Measurements from ENCODE around the gene VLDLR. TPM values are rescaled to one million over a fixed set of nuclear protein-coding genes. Genes with fewer than 3 reads are reported as not detected.

The VLDLR gene
- total RNA-seq, 2 experiments from 2014 or later, result 0.06 to 0.15 TPM

GRCh38 chr9:2628919-2629318 lies 7.3 kb downstream of the VLDLR start:
- no TSS peak for BruUV-seq (replicated peaks)
- ChIA-PET POLR2A (no interaction called here), CTCF (ENCODE audit: unreplicated experiment) (no interaction called here)
- Histone ChIP-seq H3K36me3 (ENCODE audit: insufficient read depth, low read length) (no peaks in the 10 kb centered on the region), H3K4me2 (ENCODE audit: low read length) (no peak overlapping the region), H3K4me3 (ENCODE audit: low read depth, low read length, poor library complexity, severe bottlenecking) (no peak overlapping the region), H3K9me3 (ENCODE audit: low read length) (no peaks in the 10 kb centered on the region), H3K9me2 (ENCODE audit: insufficient read depth, low read length) (no peaks in the 10 kb centered on the region), H3K27ac (ENCODE audit: low read depth, low read length, poor library complexity, severe bottlenecking) (no peak overlapping the region), H2AFZ (ENCODE audit: low read length) (no peak overlapping the region), H3K79me2 (ENCODE audit: insufficient read depth, low read depth, low read length) (no peaks in the 10 kb centered on the region), H4K20me1 (ENCODE audit: insufficient read depth, low read length) (no peaks in the 10 kb centered on the region), H3K4me1 (ENCODE audit: insufficient read depth, low read length, poor library complexity, severe bottlenecking) (no peaks in the 10 kb centered on the region)
- intact Hi-C loops (cut with micrococcal nuclease; ENCODE audit: unreplicated experiment), result no loop called here
- TF ChIP-seq EZH2phosphoT487 (IDR thresholded peaks at IDR 0.05; ENCODE audit: borderline replicate concordance, low read depth, low read length), result no peak
- TF ChIP-seq, protein P1, sequence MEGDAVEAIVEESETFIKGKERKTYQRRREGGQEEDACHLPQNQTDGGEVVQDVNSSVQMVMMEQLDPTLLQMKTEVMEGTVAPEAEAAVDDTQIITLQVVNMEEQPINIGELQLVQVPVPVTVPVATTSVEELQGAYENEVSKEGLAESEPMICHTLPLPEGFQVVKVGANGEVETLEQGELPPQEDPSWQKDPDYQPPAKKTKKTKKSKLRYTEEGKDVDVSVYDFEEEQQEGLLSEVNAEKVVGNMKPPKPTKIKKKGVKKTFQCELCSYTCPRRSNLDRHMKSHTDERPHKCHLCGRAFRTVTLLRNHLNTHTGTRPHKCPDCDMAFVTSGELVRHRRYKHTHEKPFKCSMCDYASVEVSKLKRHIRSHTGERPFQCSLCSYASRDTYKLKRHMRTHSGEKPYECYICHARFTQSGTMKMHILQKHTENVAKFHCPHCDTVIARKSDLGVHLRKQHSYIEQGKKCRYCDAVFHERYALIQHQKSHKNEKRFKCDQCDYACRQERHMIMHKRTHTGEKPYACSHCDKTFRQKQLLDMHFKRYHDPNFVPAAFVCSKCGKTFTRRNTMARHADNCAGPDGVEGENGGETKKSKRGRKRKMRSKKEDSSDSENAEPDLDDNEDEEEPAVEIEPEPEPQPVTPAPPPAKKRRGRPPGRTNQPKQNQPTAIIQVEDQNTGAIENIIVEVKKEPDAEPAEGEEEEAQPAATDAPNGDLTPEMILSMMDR (conservative IDR thresholded peaks at IDR 0.05; ENCODE audit: low read length), result no peak
- no peak for DNase-seq (ENCODE audit: low spot score)

- H3K9me2 ChIP-seq (ENCODE audit: insufficient read depth, low read length), result no peaks in the 10 kb centered on the region
- no peak for TF ChIP-seq EZH2phosphoT487 (IDR thresholded peaks at IDR 0.05; ENCODE audit: borderline replicate concordance, low read depth, low read length)
- TF ChIP-seq, protein P1 (conservative IDR thresholded peaks at IDR 0.05; ENCODE audit: low read length), result no peak
- intact Hi-C loops (cut with micrococcal nuclease; ENCODE audit: unreplicated experiment), result no loop called here
- no peaks in the 10 kb centered on the region for H3K79me2 ChIP-seq (ENCODE audit: insufficient read depth, low read depth, low read length)
- POLR2A ChIA-PET, result no interaction called here
- H4K20me1 ChIP-seq (ENCODE audit: insufficient read depth, low read length), result no peaks in the 10 kb centered on the region
- H3K27ac ChIP-seq (ENCODE audit: low read depth, low read length, poor library complexity, severe bottlenecking), result no peak overlapping the region
- H3K4me2 ChIP-seq (ENCODE audit: low read length), result no peak overlapping the region
- DNase-seq (ENCODE audit: low spot score), result no peak
- no peaks in the 10 kb centered on the region for H3K36me3 ChIP-seq (ENCODE audit: insufficient read depth, low read length)
- no peak overlapping the region for H2AFZ ChIP-seq (ENCODE audit: low read length)
- H3K9me3 ChIP-seq (ENCODE audit: low read length), result no peaks in the 10 kb centered on the region
- CTCF ChIA-PET (ENCODE audit: unreplicated experiment), result no interaction called here
- no peak overlapping the region for H3K4me3 ChIP-seq (ENCODE audit: low read depth, low read length, poor library complexity, severe bottlenecking)
- H3K4me1 ChIP-seq (ENCODE audit: insufficient read depth, low read length, poor library complexity, severe bottlenecking), result no peaks in the 10 kb centered on the region
- no TSS peak for BruUV-seq (replicated peaks)
Measured at GRCh38 chr9:2630158-2630557, 8.6 kb downstream of the VLDLR start.

DNA sequence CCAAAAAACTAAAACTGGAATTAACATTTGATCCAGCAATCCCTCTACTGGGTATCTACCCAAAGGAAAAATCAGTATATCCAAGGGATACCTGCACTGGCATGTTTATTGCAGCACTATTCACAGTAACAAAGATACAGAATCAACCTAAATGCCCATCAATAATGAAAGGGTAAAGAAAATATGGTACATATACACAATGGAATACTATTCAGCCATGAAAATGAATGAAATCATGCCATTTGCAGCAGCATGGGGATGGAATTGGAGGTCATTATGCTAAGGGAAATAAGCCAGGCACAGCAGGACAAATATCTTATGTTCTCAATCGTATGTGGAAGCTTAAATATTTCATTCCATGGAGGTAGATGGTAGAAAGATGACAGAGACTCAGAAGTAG lies 9.7 kb downstream of the VLDLR start:
- TF ChIP-seq EZH2phosphoT487 (IDR thresholded peaks at IDR 0.05; ENCODE audit: borderline replicate concordance, low read depth, low read length), result no peak
- TF ChIP-seq, protein P1 (conservative IDR thresholded peaks at IDR 0.05; ENCODE audit: low read length), result no peak
- H3K9me3 ChIP-seq (ENCODE audit: low read length), result no peaks in the 10 kb centered on the region
- no peaks in the 10 kb centered on the region for H4K20me1 ChIP-seq (ENCODE audit: insufficient read depth, low read length)
- H3K27ac ChIP-seq (ENCODE audit: low read depth, low read length, poor library complexity, severe bottlenecking), result no peak overlapping the region
- no peaks in the 10 kb centered on the region for H3K4me1 ChIP-seq (ENCODE audit: insufficient read depth, low read length, poor library complexity, severe bottlenecking)
- H3K36me3 ChIP-seq (ENCODE audit: insufficient read depth, low read length), result no peaks in the 10 kb centered on the region
- H3K79me2 ChIP-seq (ENCODE audit: insufficient read depth, low read depth, low read length), result no peaks in the 10 kb centered on the region
- H3K4me2 ChIP-seq (ENCODE audit: low read length), result no peak overlapping the region
- no peak for DNase-seq (ENCODE audit: low spot score)
- CTCF ChIA-PET (ENCODE audit: unreplicated experiment), result no interaction called here
- intact Hi-C loops (cut with micrococcal nuclease; ENCODE audit: unreplicated experiment), result no loop called here
- no TSS peak for BruUV-seq (replicated peaks)
- no peak overlapping the region for H2AFZ ChIP-seq (ENCODE audit: low read length)
- H3K4me3 ChIP-seq (ENCODE audit: low read depth, low read length, poor library complexity, severe bottlenecking), result no peak overlapping the region
- POLR2A ChIA-PET, result no interaction called here
- H3K9me2 ChIP-seq (ENCODE audit: insufficient read depth, low read length), result no peaks in the 10 kb centered on the region

Data from OCI-LY7 (cell line).